Upper lobe of left lung (tissue), 6 donors: Measurements from ENCODE around the gene CMTM4. TPM values are rescaled to one million over a fixed set of nuclear protein-coding genes. Genes with fewer than 3 reads are reported as not detected.

Experiments used
- ATAC-seq, 2 donors: fragments of 200-7000 bp; cut with Tn5 transposase; one replicate each; pipeline ENCODE4 v1.9.1; 2022; ENCODE audit warnings: mild to moderate bottlenecking in 2 of 2, moderate library complexity in 2 of 2; ENCODE audit not compliant: low FRiP score in 2 of 2
- DNase-seq, 2 donors: peaks; one replicate each; pipeline ENCODE4 v3.0.0-alpha.2; 2019 to 2020
- H3K27ac ChIP-seq, 4 donors: fragments of 200-600 bp; sonication (generic); one replicate each; pipeline ENCODE4 v1.5.1; 2016 to 2019
- H3K27me3 ChIP-seq, 4 donors: fragments of 200-600 bp; sonication (generic); one replicate each; pipeline ENCODE4 v1.5.1; 2017 to 2019
- H3K36me3 ChIP-seq, 4 donors: fragments of 200-600 bp; sonication (generic); one replicate each; pipeline ENCODE4 v1.5.1; 2016 to 2019
- H3K4me1 ChIP-seq, 4 donors: fragments of 200-600 bp; sonication (generic); one replicate each; pipeline ENCODE4 v1.5.1; 2018 to 2019
- H3K4me3 ChIP-seq, 4 donors: fragments of 200-600 bp; sonication (generic); one replicate each; pipeline ENCODE4 v1.5.1; 2017 to 2019; ENCODE audit warnings: mild to moderate bottlenecking in 2 of 4, moderate library complexity in 1 of 4
- H3K9me3 ChIP-seq, 4 donors: fragments of 200-600 bp; sonication (generic); one replicate each; pipeline ENCODE4 v1.5.1; 2018 to 2019
- EP300 ChIP-seq, 4 donors: sonication (generic); formaldehyde crosslinking; IDR thresholded peaks; one replicate each; pipeline ENCODE4 v1.5.1; 2017; ENCODE audit warnings: antibody characterized with exemption in 4 of 4, control low read depth in 2 of 4
- POLR2A ChIP-seq, 4 donors: fragments of 450-650 bp; IDR thresholded peaks; one replicate each; pipeline ENCODE4 v1.5.1; 2016 to 2017; ENCODE audit warnings: antibody characterized with exemption in 4 of 4, mild to moderate bottlenecking in 2 of 4
- POLR2AphosphoS5 ChIP-seq, 2 donors: sonication (generic); formaldehyde crosslinking; IDR thresholded peaks; one replicate each; pipeline ENCODE4 v1.5.1; 2017; ENCODE audit warnings: antibody characterized with exemption in 2 of 2
- WGBS, 2 donors: methylation state at CpG; one replicate each; pipeline ENCODE4 v1.1.5; 2017 to 2018; 5-methylcytosine and 5-hydroxymethylcytosine counted together
- total RNA-seq, 6 donors: library from RNA; depleted of rRNA in 4 of 6; stranded (reverse); fragments of >200 nt in 4 of 6; gene quantifications; one replicate each; pipeline versions ENCODE4 v1.1.0 to v1.2.1, GENCODE V29; 2016 to 2021
- TF ChIP-seq, protein P1 (sequence below), 6 experiments: fragments of 450-650 bp in 4 of 6; fragments of 200-600 bp in 2 of 6; sonication (generic) in 2 of 6; IDR thresholded peaks; one replicate each; pipeline ENCODE4 v1.5.1; 2016 to 2019; ENCODE audit warnings: antibody characterized with exemption in 6 of 6
- donor health status: DM: no; HTN: no; CAD: no; lungs with moderate emphysema.
- donor health status: DM: no; HTN: yes; CAD: no; lungs with severe emphysema.

CMTM4 gene
- total RNA-seq, 6 donors from 2014 or later: 35.6 to 82.1 (median 55.1) TPM

- no peaks in the 10 kb centered on the region for H3K36me3 ChIP-seq
- peaks cover 19 to 44% (median 21%) of the 10 kb centered on the region in 4 donors for H3K4me1 ChIP-seq
These were observed 4.2 kb downstream of the CMTM4 start for GRCh38 chr16:66692341-66692740.

DNA sequence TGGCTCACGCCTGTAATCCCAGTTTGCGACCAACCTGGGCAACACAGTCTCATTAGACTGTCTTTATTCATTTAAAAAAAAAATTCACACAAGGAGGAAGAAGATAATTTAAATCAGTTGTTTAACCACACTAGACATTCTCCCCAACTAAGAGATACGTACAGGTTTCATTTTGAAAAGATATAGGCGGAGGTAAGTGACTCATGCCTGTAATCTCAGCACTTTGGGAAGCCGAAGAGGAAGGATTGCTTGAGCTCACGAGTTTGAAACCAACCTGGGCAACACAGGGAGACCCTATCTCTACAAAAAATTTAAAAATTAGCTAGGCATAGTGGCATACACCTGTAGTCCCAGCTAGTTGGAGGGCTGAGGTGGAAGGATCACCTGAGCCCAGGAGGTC lies 5.3 kb downstream of the CMTM4 start:
- peaks cover 15 to 40% (median 17%) of the 10 kb centered on the region in 4 donors for H3K4me1 ChIP-seq
- ATAC-seq (no peak), DNase-seq (no peak)
- no peaks in the 10 kb centered on the region for H3K9me3 ChIP-seq
- no peak overlapping the region for H3K27ac ChIP-seq
- WGBS, 2 donors: 67 to 85% methylated on average over 6 of the region's 6 CpGs
- TF ChIP-seq, protein P1, sequence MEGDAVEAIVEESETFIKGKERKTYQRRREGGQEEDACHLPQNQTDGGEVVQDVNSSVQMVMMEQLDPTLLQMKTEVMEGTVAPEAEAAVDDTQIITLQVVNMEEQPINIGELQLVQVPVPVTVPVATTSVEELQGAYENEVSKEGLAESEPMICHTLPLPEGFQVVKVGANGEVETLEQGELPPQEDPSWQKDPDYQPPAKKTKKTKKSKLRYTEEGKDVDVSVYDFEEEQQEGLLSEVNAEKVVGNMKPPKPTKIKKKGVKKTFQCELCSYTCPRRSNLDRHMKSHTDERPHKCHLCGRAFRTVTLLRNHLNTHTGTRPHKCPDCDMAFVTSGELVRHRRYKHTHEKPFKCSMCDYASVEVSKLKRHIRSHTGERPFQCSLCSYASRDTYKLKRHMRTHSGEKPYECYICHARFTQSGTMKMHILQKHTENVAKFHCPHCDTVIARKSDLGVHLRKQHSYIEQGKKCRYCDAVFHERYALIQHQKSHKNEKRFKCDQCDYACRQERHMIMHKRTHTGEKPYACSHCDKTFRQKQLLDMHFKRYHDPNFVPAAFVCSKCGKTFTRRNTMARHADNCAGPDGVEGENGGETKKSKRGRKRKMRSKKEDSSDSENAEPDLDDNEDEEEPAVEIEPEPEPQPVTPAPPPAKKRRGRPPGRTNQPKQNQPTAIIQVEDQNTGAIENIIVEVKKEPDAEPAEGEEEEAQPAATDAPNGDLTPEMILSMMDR (IDR thresholded peaks at IDR 0.05): no peak
- no peak for TF ChIP-seq POLR2AphosphoS5 (IDR thresholded peaks at IDR 0.05)
- TF ChIP-seq POLR2A (IDR thresholded peaks at IDR 0.05): no peak
- TF ChIP-seq EP300 (IDR thresholded peaks at IDR 0.05): no peak
- no peak overlapping the region for H3K4me3 ChIP-seq
- no peaks in the 10 kb centered on the region for H3K36me3 ChIP-seq
- no peaks in the 10 kb centered on the region for H3K27me3 ChIP-seq

More at GRCh38 chr16:66692341-66692740, 4.2 kb downstream of the CMTM4 start:
- TF ChIP-seq POLR2A (IDR thresholded peaks at IDR 0.05): no peak
- TF ChIP-seq EP300 (IDR thresholded peaks at IDR 0.05): no peak
- TF ChIP-seq, protein P1 (IDR thresholded peaks at IDR 0.05): no peak
- no peak for TF ChIP-seq POLR2AphosphoS5 (IDR thresholded peaks at IDR 0.05)
- Histone ChIP-seq H3K27ac (no peak overlapping the region), H3K27me3 (no peaks in the 10 kb centered on the region), H3K4me3 (no peak overlapping the region), H3K9me3 (no peaks in the 10 kb centered on the region)
- DNase-seq: no peak
- WGBS, 2 donors: 87 to 97% methylated on average over 6 of the region's 6 CpGs
- ATAC-seq: no peak

DNA sequence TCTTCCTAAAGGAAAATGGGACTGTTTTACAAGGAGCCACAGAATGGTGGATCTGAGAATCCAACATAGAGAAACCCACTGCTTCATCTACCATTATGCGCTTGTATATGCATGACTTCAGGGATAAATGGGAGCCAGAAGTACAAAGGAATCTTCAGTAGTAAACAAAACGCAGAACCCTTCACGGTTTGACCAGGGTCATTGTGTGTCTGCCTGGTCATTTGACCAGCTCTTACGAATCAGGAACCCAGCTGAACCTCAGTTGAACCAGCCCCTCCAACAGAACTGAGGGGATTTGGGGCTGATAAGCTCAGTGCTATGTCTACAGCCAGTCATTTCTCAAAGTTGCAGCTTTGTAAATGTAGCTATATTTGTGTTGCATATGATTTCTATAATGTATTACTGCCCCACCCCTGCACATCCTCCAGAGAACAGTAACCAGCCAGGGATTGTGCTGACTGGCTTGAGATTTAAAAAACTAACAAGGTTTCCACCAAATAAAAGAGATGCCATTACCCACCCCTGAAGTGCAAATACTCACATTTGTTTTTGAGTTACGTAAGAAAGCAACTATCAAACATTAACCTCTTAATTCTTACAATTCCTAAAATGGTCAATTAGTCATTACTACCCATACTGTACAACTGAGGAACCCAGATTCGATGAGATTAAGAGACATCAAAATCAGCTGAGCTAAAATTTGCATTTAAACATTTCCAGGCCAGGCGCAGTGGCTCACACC lies 6.3 kb downstream of the CMTM4 start:
- TF ChIP-seq, protein P1 (IDR thresholded peaks at IDR 0.05): no peak
- TF ChIP-seq POLR2AphosphoS5 (IDR thresholded peaks at IDR 0.05) (no peak), EP300 (IDR thresholded peaks at IDR 0.05) (no peak), POLR2A (IDR thresholded peaks at IDR 0.05) (no peak)
- H3K27ac ChIP-seq: no peak overlapping the region
- no peaks in the 10 kb centered on the region for H3K9me3 ChIP-seq
- 68 to 76% methylated on average over 7 of the region's 7 CpGs for WGBS, 2 donors
- H3K4me1 ChIP-seq: peaks cover 6 to 30% (median 8%) of the 10 kb centered on the region in 4 donors
- DNase-seq (no peak), ATAC-seq (no peak)
- H3K27me3 ChIP-seq: no peaks in the 10 kb centered on the region
- H3K4me3 ChIP-seq: no peak overlapping the region
- no peaks in the 10 kb centered on the region for H3K36me3 ChIP-seq

- ATAC-seq (no peak), DNase-seq (no peak)
- no peak overlapping the region for H3K4me3 ChIP-seq
- TF ChIP-seq, protein P1 (IDR thresholded peaks at IDR 0.05): no peak
- TF ChIP-seq EP300 (IDR thresholded peaks at IDR 0.05): no peak
- TF ChIP-seq POLR2A (IDR thresholded peaks at IDR 0.05): no peak
- TF ChIP-seq POLR2AphosphoS5 (IDR thresholded peaks at IDR 0.05): no peak
- 88 to 91% methylated on average over 6 of the region's 6 CpGs for WGBS, 2 donors
- no peaks in the 10 kb centered on the region for H3K36me3 ChIP-seq
- no peaks in the 10 kb centered on the region for H3K27me3 ChIP-seq
- no peaks in the 10 kb centered on the region for H3K9me3 ChIP-seq
- H3K27ac ChIP-seq: no peak overlapping the region
- H3K4me1 ChIP-seq: peaks cover 0 to 20% (median 2%) of the 10 kb centered on the region in 4 donors
These were observed 7.3 kb downstream of the CMTM4 start for GRCh38 chr16:66689282-66689681.
